ENCODE data around the gene ETFRF1. TPM values are rescaled to one million over a fixed set of nuclear protein-coding genes. Genes with fewer than 3 reads are reported as not detected.

Gene ETFRF1
- total RNA-seq, 1 experiment from 2014 or later = 8.4 TPM

DNA sequence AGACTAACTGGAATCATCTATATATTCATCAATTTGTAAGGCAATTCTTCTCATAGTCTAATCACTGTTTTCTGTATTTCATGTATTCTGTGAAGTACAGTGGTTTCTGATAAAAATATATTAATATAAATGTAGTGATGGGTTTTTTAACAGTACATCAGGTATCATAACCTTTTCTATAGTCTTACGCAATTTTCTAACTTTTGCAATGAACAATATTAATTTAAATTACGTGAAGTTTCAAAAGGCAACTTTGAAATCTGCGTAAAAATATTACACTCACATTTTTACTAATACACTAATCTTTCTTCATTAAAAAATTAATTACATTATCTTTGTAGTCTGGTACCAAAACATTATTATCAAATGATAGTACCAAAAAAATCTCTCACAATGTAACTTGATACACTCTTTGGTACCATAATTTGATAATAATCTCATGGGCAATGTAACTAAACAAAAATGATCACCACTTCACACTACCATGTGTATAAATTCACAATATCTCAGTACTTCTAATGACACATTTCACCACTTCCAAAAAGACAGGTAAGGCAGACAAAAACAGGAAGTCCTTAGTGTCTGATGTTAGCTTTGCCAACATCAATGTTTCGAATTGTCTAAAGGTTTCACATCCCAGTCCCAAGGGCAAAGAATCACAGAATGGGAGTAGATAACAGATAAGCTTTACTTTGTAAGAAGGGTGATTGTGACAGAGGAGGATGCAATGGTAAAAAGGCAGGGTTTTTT is 8.8 kb upstream of the ETFRF1 start:
- ChIA-PET RAD21 (ENCODE audit: low non-redundant PET in 1 of 2, low total read pairs in 2 of 2, uncharacterized antibody in 2 of 2, unreplicated experiment in 2 of 2) (no interaction called here), POLR2A (interaction anchor here (0.7 kb wide), 1 partner anchor 772 kb away, joined by 3 read pairs; the partner anchor contains the start of gene RASSF8), CTCF (no interaction called here)
- no TSS peak for BruUV-seq (replicated peaks)
- no peak overlapping the region for H3K9ac ChIP-seq (ENCODE audit: low read length)
- no peaks in the 10 kb centered on the region for H3K36me3 ChIP-seq (ENCODE audit: control insufficient read depth in 1 of 2, insufficient read depth in 2 of 2, low read length in 2 of 2)
- TF ChIP-seq SP1 (IDR thresholded peaks at IDR 0.05; ENCODE audit: low read depth) = no peak
- intact Hi-C loops (cut with micrococcal nuclease) = no loop called here
- H3K4me1 ChIP-seq (ENCODE audit: control insufficient read depth in 1 of 2, insufficient read depth in 2 of 2, low read length in 2 of 2) = peaks cover 18 to 23% of the 10 kb centered on the region in 2 experiments
- H3K27ac ChIP-seq (ENCODE audit: low read depth, low read length) = no peak overlapping the region
- no peaks in the 10 kb centered on the region for H3K79me2 ChIP-seq (ENCODE audit: insufficient read depth, low read length)
- H3K9me2 ChIP-seq (ENCODE audit: insufficient read depth) = no peaks in the 10 kb centered on the region
- H3K9me3 ChIP-seq (ENCODE audit: control insufficient read depth in 1 of 2, insufficient read depth in 1 of 2, low read depth in 1 of 2, low read length in 2 of 2) = no peaks in the 10 kb centered on the region
- ATAC-seq = no peak
- no peak for DNase-seq (ENCODE audit: low read depth, low spot score)
- no peak overlapping the region for H2AFZ ChIP-seq (ENCODE audit: low read depth, low read length, poor library complexity, severe bottlenecking)
- H4K20me1 ChIP-seq (ENCODE audit: insufficient read depth) = no peaks in the 10 kb centered on the region
- H3K4me2 ChIP-seq (ENCODE audit: low read length) = no peak overlapping the region
- H3K4me3 ChIP-seq (replicated peaks in 1 of 2; ENCODE audit: low read depth in 1 of 2, low read length in 2 of 2) = no peak overlapping the region
- no peaks in the 10 kb centered on the region for H3K27me3 ChIP-seq (ENCODE audit: insufficient read depth, low read length)

DNA sequence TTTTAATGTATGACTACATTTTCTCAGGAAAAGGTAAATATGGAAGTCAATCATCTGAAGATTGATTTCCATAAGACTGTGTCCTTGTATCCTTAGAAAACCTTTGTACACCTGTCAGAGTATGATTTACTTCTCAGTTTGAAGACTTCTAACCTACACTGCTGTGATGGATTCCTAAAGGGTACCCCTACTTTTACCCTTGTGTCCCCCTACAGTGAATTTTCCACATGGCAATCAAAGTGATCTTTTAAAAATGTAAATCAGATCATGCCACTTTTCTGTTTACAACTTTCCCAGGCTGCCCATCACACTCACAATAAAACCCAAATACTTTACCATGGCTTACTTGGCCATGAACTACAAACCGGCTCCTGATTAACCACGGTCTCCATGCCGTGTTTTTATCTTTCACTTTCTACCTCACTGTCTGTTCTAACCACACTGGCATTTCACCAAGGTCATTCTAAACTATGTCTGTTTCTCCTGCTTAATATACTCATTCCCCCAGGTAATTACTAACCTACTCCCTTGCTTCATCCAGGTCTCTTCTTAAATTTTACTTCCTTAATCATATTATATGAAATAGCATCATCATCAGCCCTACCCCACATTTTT is 8.1 kb upstream of the ETFRF1 start:
- Histone ChIP-seq H3K9ac (ENCODE audit: low read length) (no peak overlapping the region), H2AFZ (ENCODE audit: low read depth, low read length, poor library complexity, severe bottlenecking) (no peak overlapping the region), H3K79me2 (ENCODE audit: insufficient read depth, low read length) (no peaks in the 10 kb centered on the region), H3K27ac (ENCODE audit: low read depth, low read length) (no peak overlapping the region), H3K4me3 (replicated peaks in 1 of 2; ENCODE audit: low read depth in 1 of 2, low read length in 2 of 2) (no peak overlapping the region), H3K27me3 (ENCODE audit: insufficient read depth, low read length) (no peaks in the 10 kb centered on the region), H4K20me1 (ENCODE audit: insufficient read depth) (no peaks in the 10 kb centered on the region), H3K9me3 (ENCODE audit: control insufficient read depth in 1 of 2, insufficient read depth in 1 of 2, low read depth in 1 of 2, low read length in 2 of 2) (no peaks in the 10 kb centered on the region), H3K9me2 (ENCODE audit: insufficient read depth) (no peaks in the 10 kb centered on the region), H3K4me1 (ENCODE audit: control insufficient read depth in 1 of 2, insufficient read depth in 2 of 2, low read length in 2 of 2) (peaks cover 18 to 23% of the 10 kb centered on the region in 2 experiments), H3K4me2 (ENCODE audit: low read length) (no peak overlapping the region), H3K36me3 (ENCODE audit: control insufficient read depth in 1 of 2, insufficient read depth in 2 of 2, low read length in 2 of 2) (no peaks in the 10 kb centered on the region)
- RAD21 ChIA-PET (ENCODE audit: low non-redundant PET in 1 of 2, low total read pairs in 2 of 2, uncharacterized antibody in 2 of 2, unreplicated experiment in 2 of 2) = no interaction called here
- TF ChIP-seq ZNF274 (IDR thresholded peaks at IDR 0.05; ENCODE audit: low read depth, low read length) (no peak), POLR2A (IDR thresholded peaks at IDR 0.05; ENCODE audit: borderline replicate concordance, extremely low read depth, insufficient read depth, insufficient read length) (no peak), SRF (IDR thresholded peaks at IDR 0.05; ENCODE audit: low read depth) (no peak), SP1 (IDR thresholded peaks at IDR 0.05; ENCODE audit: low read depth) (no peak), EZH2phosphoT487 (IDR thresholded peaks at IDR 0.05; ENCODE audit: borderline replicate concordance) (no peak), FOSL1 (IDR thresholded peaks at IDR 0.05; ENCODE audit: low read depth) (no peak), RAD21 (IDR thresholded peaks at IDR 0.05; ENCODE audit: low read depth) (no peak), MAX (IDR thresholded peaks at IDR 0.05) (no peak), CEBPB (IDR thresholded peaks at IDR 0.05; ENCODE audit: low read depth) (no peak), CBX3 (IDR thresholded peaks at IDR 0.05; ENCODE audit: low read depth) (no peak), CTCF (IDR thresholded peaks at IDR 0.05 in 2 of 3, conservative IDR thresholded peaks at IDR 0.05 in 1 of 3; ENCODE audit: borderline replicate concordance in 1 of 3, insufficient read depth in 1 of 3, low read depth in 2 of 3, low read length in 2 of 3) (no peak)
- TF ChIP-seq, protein P1, sequence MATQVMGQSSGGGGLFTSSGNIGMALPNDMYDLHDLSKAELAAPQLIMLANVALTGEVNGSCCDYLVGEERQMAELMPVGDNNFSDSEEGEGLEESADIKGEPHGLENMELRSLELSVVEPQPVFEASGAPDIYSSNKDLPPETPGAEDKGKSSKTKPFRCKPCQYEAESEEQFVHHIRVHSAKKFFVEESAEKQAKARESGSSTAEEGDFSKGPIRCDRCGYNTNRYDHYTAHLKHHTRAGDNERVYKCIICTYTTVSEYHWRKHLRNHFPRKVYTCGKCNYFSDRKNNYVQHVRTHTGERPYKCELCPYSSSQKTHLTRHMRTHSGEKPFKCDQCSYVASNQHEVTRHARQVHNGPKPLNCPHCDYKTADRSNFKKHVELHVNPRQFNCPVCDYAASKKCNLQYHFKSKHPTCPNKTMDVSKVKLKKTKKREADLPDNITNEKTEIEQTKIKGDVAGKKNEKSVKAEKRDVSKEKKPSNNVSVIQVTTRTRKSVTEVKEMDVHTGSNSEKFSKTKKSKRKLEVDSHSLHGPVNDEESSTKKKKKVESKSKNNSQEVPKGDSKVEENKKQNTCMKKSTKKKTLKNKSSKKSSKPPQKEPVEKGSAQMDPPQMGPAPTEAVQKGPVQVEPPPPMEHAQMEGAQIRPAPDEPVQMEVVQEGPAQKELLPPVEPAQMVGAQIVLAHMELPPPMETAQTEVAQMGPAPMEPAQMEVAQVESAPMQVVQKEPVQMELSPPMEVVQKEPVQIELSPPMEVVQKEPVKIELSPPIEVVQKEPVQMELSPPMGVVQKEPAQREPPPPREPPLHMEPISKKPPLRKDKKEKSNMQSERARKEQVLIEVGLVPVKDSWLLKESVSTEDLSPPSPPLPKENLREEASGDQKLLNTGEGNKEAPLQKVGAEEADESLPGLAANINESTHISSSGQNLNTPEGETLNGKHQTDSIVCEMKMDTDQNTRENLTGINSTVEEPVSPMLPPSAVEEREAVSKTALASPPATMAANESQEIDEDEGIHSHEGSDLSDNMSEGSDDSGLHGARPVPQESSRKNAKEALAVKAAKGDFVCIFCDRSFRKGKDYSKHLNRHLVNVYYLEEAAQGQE (IDR thresholded peaks at IDR 0.05; ENCODE audit: low read depth) = no peak
- ATAC-seq (no peak), DNase-seq (ENCODE audit: low read depth, low spot score) (no peak)
- CTCF ChIA-PET = no interaction called here
- intact Hi-C loops (cut with micrococcal nuclease) = no loop called here
- POLR2A ChIA-PET = interaction anchor here (0.7 kb wide), 1 partner anchor 771 kb away, joined by 3 read pairs; the partner anchor contains the start of gene RASSF8
- BruUV-seq (replicated peaks) = no TSS peak
